HepG2 (cell line): ENCODE data around the gene TMX2. TPM values are rescaled to one million over a fixed set of nuclear protein-coding genes. Genes with fewer than 3 reads are reported as not detected.

Experiments used
- DR1 ChIP-seq: sonication (generic); formaldehyde crosslinking; IDR thresholded peaks from 2 replicates; pipeline ENCODE4 v1.8.0; 2021; ENCODE audit warnings: mild to moderate bottlenecking, missing genetic modification reagents, inconsistent platforms
- FOXC1 ChIP-seq: sonication (generic); formaldehyde crosslinking; IDR thresholded peaks from 2 replicates; pipeline ENCODE4 v1.8.0; 2022; ENCODE audit warnings: mild to moderate bottlenecking, missing genetic modification reagents, borderline replicate concordance
- FUBP1 ChIP-seq: sonication (generic); formaldehyde crosslinking; IDR thresholded peaks from 2 replicates; pipeline ENCODE4 v1.5.1; 2020; ENCODE audit warnings: missing genetic modification reagents, mild to moderate bottlenecking, borderline replicate concordance
- GABPA ChIP-seq, 2 experiments: IDR thresholded peaks; 2 replicates each; pipeline ENCODE4 v1.6.1; 2011 to 2016; ENCODE audit warnings: low read depth in 2 of 2, low read length in 1 of 2, missing biosample characterization in 1 of 2, missing genetic modification characterization in 1 of 2
- KDM6A ChIP-seq: IDR thresholded peaks from 2 replicates; pipeline ENCODE4 v1.6.1; 2016; ENCODE audit warnings: low read depth
- LRRFIP1 ChIP-seq: sonication (generic); formaldehyde crosslinking; conservative IDR thresholded peaks from 2 replicates; pipeline ENCODE4 v1.4.0; 2020; ENCODE audit warnings: missing genetic modification reagents
- MEIS1 ChIP-seq: sonication (generic); formaldehyde crosslinking; IDR thresholded peaks from 2 replicates; pipeline ENCODE4 v1.9.0; 2021; ENCODE audit warnings: mild to moderate bottlenecking, missing genetic modification reagents, moderate library complexity, borderline replicate concordance
- NAIF1 ChIP-seq: sonication (generic); formaldehyde crosslinking; IDR thresholded peaks from 2 replicates; pipeline ENCODE4 v1.5.0; 2020; ENCODE audit warnings: mild to moderate bottlenecking, missing genetic modification reagents, borderline replicate concordance
- RBM22 ChIP-seq: fragments of 200-400 bp; formaldehyde crosslinking; optimal IDR thresholded peaks from 2 replicates; pipeline ENCODE3; 2017; ENCODE audit warnings: mild to moderate bottlenecking, low read length, moderate library complexity
- REL ChIP-seq: sonication (generic); formaldehyde crosslinking; conservative IDR thresholded peaks from 2 replicates; pipeline ENCODE4 v1.8.0; 2022; ENCODE audit warnings: mild to moderate bottlenecking, missing genetic modification reagents, moderate library complexity
- SATB2 ChIP-seq: sonication (generic); formaldehyde crosslinking; IDR thresholded peaks from 2 replicates; pipeline ENCODE4 v1.5.0; 2020; ENCODE audit warnings: missing genetic modification reagents
- SIN3A ChIP-seq: IDR thresholded peaks from 2 replicates; pipeline ENCODE4 v1.6.1; 2011; ENCODE audit warnings: low read depth, mild to moderate bottlenecking, control low read depth, low read length, borderline replicate concordance
- SIN3B ChIP-seq: fragments of 150-350 bp; IDR thresholded peaks from 2 replicates; pipeline ENCODE4 v1.6.1; 2014; ENCODE audit warnings: low read length
- SNAPC2 ChIP-seq: sonication (generic); formaldehyde crosslinking; IDR thresholded peaks from 2 replicates; pipeline ENCODE4 v1.8.1; 2022; ENCODE audit warnings: mild to moderate bottlenecking, missing genetic modification reagents
- ZBTB21 ChIP-seq: sonication (generic); formaldehyde crosslinking; IDR thresholded peaks from 2 replicates; pipeline ENCODE4 v1.4.0; 2020; ENCODE audit warnings: missing genetic modification reagents
- ZNF33B ChIP-seq: sonication (generic); formaldehyde crosslinking; IDR thresholded peaks from 2 replicates; pipeline ENCODE4 v1.5.1; 2020; ENCODE audit warnings: mild to moderate bottlenecking, missing genetic modification reagents
- ZNF713 ChIP-seq: sonication (generic); formaldehyde crosslinking; IDR thresholded peaks from 2 replicates; pipeline ENCODE4 v1.4.0; 2020; ENCODE audit warnings: mild to moderate bottlenecking, missing genetic modification reagents
- polyA plus RNA-seq, 8 experiments: library from polyadenylated mRNA; depleted of rRNA in 3 of 8; stranded (reverse) in 7 of 8; unstranded in 1 of 8; fragments of >200 nt; fragmentation: Illumina TruSeq in 4 of 8; extraction: Trizol in 4 of 8; gene quantifications; 2 replicates each; pipeline versions ENCODE4 v1.2.1 to v1.2.3, GENCODE V29; 2011 to 2016; ENCODE audit warnings: low read depth in 4 of 8, missing spikeins in 1 of 8, mixed read lengths in 1 of 8; ENCODE audit not compliant: insufficient read depth in 1 of 8
- total RNA-seq, 5 experiments: library from RNA; depleted of rRNA; stranded (reverse); fragments of >200 nt; fragmentation: Illumina TruSeq; extraction: Trizol; gene quantifications; 2 replicates each; pipeline ENCODE4 v1.2.3, GENCODE V29; 2016; ENCODE audit warnings: low read depth in 1 of 5
- TF ChIP-seq, protein P1 (sequence below): sonication (generic); formaldehyde crosslinking; IDR thresholded peaks from 2 replicates; pipeline ENCODE4 v1.4.0; 2020; ENCODE audit warnings: missing genetic modification reagents, borderline replicate concordance
- TF ChIP-seq, protein P2 (sequence below): sonication (generic); formaldehyde crosslinking; IDR thresholded peaks from 2 replicates; pipeline ENCODE4 v1.5.0; 2020; ENCODE audit warnings: missing genetic modification reagents

Gene TMX2
- total and polyA plus RNA-seq, 2 of the 13 experiments (the other 11 are each of a cell fraction or from before 2014, with no cell fraction given) = 84.5 to 129 TPM

GRCh38 chr11:57778318-57779037, 66.1 kb downstream of the TMX2 start (continued):
- TF ChIP-seq, protein P1, sequence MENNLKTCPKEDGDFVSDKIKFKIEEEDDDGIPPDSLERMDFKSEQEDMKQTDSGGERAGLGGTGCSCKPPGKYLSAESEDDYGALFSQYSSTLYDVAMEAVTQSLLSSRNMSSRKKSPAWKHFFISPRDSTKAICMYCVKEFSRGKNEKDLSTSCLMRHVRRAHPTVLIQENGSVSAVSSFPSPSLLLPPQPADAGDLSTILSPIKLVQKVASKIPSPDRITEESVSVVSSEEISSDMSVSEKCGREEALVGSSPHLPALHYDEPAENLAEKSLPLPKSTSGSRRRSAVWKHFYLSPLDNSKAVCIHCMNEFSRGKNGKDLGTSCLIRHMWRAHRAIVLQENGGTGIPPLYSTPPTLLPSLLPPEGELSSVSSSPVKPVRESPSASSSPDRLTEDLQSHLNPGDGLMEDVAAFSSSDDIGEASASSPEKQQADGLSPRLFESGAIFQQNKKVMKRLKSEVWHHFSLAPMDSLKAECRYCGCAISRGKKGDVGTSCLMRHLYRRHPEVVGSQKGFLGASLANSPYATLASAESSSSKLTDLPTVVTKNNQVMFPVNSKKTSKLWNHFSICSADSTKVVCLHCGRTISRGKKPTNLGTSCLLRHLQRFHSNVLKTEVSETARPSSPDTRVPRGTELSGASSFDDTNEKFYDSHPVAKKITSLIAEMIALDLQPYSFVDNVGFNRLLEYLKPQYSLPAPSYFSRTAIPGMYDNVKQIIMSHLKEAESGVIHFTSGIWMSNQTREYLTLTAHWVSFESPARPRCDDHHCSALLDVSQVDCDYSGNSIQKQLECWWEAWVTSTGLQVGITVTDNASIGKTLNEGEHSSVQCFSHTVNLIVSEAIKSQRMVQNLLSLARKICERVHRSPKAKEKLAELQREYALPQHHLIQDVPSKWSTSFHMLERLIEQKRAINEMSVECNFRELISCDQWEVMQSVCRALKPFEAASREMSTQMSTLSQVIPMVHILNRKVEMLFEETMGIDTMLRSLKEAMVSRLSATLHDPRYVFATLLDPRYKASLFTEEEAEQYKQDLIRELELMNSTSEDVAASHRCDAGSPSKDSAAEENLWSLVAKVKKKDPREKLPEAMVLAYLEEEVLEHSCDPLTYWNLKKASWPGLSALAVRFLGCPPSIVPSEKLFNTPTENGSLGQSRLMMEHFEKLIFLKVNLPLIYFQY = 0 out of 2 replicates have a peak, but pooled peaks have one; percentile 51
- 0 out of 2 replicates have a peak, but pooled peaks have one; percentile 37 for TF ChIP-seq MEIS1
- no peak for TF ChIP-seq ZNF713 (CRISPR knock-in tag)
- TF ChIP-seq ZBTB21 (CRISPR knock-in tag) = no peak
- 0 out of 2 replicates have a peak, but pooled peaks have one; percentile 27 for TF ChIP-seq SIN3A
- TF ChIP-seq, protein P2, sequence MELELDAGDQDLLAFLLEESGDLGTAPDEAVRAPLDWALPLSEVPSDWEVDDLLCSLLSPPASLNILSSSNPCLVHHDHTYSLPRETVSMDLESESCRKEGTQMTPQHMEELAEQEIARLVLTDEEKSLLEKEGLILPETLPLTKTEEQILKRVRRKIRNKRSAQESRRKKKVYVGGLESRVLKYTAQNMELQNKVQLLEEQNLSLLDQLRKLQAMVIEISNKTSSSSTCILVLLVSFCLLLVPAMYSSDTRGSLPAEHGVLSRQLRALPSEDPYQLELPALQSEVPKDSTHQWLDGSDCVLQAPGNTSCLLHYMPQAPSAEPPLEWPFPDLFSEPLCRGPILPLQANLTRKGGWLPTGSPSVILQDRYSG (CRISPR knock-in tag) = no peak
- peak; percentile 13 for TF ChIP-seq RBM22
- TF ChIP-seq REL (CRISPR knock-in tag) = 0 out of 2 replicates have a peak, but pooled peaks have one; percentile 58
- no peak for TF ChIP-seq ZNF33B
- TF ChIP-seq FOXC1 (CRISPR knock-in tag) = no peak
- no peak for TF ChIP-seq LRRFIP1
- TF ChIP-seq GABPA (IDR thresholded peaks at IDR 0.05; ENCODE audit: low read depth, low read length) = no peak
- TF ChIP-seq GABPA (CRISPR knock-in tag; IDR thresholded peaks at IDR 0.05; ENCODE audit: low read depth) = peak; percentile 78
- TF ChIP-seq DR1 (CRISPR knock-in tag) = no peak
- TF ChIP-seq SATB2 (CRISPR knock-in tag) = no peak
- TF ChIP-seq KDM6A = peak; percentile 89
- TF ChIP-seq FUBP1 (CRISPR knock-in tag) = no peak
- no peak for TF ChIP-seq SIN3B
- TF ChIP-seq SNAPC2 (CRISPR knock-in tag) = 0 out of 2 replicates have a peak, but pooled peaks have one; percentile 36
- peak; percentile 81 for TF ChIP-seq NAIF1
